Measurements from ENCODE around the gene CYP2B6.
"Not testable (repeated sequence)": the region's sequence is repeated elsewhere in the genome, so short reads cannot be mapped to it uniquely, and the experiment has no call there.

Gene CYP2B6

GRCh38 chr19:40976134-40976533 lies 14.9 kb upstream of the CYP2B6 start:
- no peaks in the 10 kb centered on the region for H3K4me1 ChIP-seq (ENCODE audit: control insufficient read depth in 1 of 2, insufficient read depth in 1 of 2, low read depth in 1 of 2, low read length in 1 of 2)
- TF ChIP-seq, protein P1, sequence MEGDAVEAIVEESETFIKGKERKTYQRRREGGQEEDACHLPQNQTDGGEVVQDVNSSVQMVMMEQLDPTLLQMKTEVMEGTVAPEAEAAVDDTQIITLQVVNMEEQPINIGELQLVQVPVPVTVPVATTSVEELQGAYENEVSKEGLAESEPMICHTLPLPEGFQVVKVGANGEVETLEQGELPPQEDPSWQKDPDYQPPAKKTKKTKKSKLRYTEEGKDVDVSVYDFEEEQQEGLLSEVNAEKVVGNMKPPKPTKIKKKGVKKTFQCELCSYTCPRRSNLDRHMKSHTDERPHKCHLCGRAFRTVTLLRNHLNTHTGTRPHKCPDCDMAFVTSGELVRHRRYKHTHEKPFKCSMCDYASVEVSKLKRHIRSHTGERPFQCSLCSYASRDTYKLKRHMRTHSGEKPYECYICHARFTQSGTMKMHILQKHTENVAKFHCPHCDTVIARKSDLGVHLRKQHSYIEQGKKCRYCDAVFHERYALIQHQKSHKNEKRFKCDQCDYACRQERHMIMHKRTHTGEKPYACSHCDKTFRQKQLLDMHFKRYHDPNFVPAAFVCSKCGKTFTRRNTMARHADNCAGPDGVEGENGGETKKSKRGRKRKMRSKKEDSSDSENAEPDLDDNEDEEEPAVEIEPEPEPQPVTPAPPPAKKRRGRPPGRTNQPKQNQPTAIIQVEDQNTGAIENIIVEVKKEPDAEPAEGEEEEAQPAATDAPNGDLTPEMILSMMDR (IDR thresholded peaks at IDR 0.05): no peak
- no peak overlapping the region for H3K27ac ChIP-seq
- peaks cover 34% of the 10 kb centered on the region for H3K27me3 ChIP-seq
- H3K36me3 ChIP-seq: no peaks in the 10 kb centered on the region
- H3K4me3 ChIP-seq (ENCODE audit: low read depth in 1 of 2, low read length in 1 of 2): no peak overlapping the region
- no peaks in the 10 kb centered on the region for H3K9me3 ChIP-seq

DNA sequence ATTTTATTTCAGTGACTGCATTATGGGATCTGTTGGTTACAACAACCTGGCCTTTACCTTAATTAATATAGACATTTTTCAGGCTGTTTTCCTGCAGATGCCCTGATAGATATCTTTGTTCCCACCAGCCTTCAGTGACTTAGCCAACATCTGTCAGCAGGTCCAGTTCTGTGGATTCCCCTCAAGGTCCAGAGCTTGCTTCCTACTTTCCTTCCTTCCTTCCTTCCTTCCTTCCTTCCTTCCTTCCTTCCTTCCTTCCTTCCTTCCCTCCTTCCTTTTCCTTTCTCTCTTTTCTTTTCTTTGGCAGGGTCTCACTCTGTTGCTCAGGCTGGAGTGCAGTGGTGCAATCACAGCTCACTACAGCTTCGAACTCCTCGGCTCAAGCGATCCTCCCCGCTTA lies 14.4 kb upstream of the CYP2B6 start:
- peaks cover 32% of the 10 kb centered on the region for H3K27me3 ChIP-seq
- H3K36me3 ChIP-seq: no peaks in the 10 kb centered on the region
- no peak overlapping the region for H3K4me3 ChIP-seq (ENCODE audit: low read depth in 1 of 2, low read length in 1 of 2)
- H3K4me1 ChIP-seq (ENCODE audit: control insufficient read depth in 1 of 2, insufficient read depth in 1 of 2, low read depth in 1 of 2, low read length in 1 of 2): no peaks in the 10 kb centered on the region
- TF ChIP-seq, protein P1 (IDR thresholded peaks at IDR 0.05): no peak
- H3K27ac ChIP-seq: no peak overlapping the region
- H3K9me3 ChIP-seq: no peaks in the 10 kb centered on the region

GRCh38 chr19:40979759-40980158 lies 11.3 kb upstream of the CYP2B6 start:
- peaks cover 43% of the 10 kb centered on the region for H3K27me3 ChIP-seq
- not testable (repeated sequence) for H3K36me3 ChIP-seq; H3K27ac ChIP-seq; H3K4me1 ChIP-seq (ENCODE audit: control insufficient read depth in 1 of 2, insufficient read depth in 1 of 2, low read depth in 1 of 2, low read length in 1 of 2); H3K4me3 ChIP-seq (ENCODE audit: low read depth in 1 of 2, low read length in 1 of 2); H3K9me3 ChIP-seq

DNA sequence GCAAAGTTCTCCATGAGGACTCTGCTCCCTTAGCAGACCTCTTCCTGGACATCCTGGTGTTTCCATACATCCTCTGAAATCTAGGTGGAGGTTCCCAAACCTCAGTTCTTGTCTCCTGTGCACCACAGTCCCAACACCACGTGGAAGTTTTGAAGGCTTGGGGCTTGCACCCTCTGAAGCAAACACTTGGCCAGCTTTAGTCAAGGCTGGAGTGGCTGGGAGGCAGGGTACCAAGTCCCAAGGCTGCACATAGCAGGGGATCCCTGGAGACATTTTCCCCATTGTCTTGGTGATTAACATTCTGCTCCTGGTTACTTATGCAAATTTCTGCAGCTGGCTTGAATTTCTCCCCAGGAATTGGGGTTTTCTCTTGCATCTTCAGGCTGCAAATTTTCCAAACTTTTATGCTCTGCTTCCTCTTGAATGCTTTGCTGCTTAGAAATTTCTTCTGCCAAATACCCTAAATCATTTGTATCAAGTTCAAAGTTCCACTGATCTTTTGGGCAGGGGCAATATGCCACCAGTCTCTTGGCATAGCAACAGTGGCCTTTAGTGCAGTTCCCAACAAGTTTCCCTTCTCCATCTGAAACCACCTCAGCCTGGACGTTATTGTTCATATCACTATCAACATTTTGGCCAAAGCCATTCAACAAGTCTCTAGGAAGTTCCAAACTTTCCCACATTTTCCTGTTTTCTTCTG lies 10.2 kb upstream of the CYP2B6 start:
- not testable (repeated sequence) for H3K27ac ChIP-seq; H3K4me3 ChIP-seq (ENCODE audit: low read depth in 1 of 2, low read length in 1 of 2); H3K9me3 ChIP-seq; H3K4me1 ChIP-seq (ENCODE audit: control insufficient read depth in 1 of 2, insufficient read depth in 1 of 2, low read depth in 1 of 2, low read length in 1 of 2); H3K36me3 ChIP-seq
- peaks cover 43% of the 10 kb centered on the region for H3K27me3 ChIP-seq

- H3K4me3 ChIP-seq (ENCODE audit: low read depth in 1 of 2, low read length in 1 of 2): no peak overlapping the region
- TF ChIP-seq, protein P1 (IDR thresholded peaks at IDR 0.05): no peak
- H3K4me1 ChIP-seq (ENCODE audit: control insufficient read depth in 1 of 2, insufficient read depth in 1 of 2, low read depth in 1 of 2, low read length in 1 of 2): no peaks in the 10 kb centered on the region
Measured at GRCh38 chr19:40981591-40981990, 9.5 kb upstream of the CYP2B6 start.

DNA sequence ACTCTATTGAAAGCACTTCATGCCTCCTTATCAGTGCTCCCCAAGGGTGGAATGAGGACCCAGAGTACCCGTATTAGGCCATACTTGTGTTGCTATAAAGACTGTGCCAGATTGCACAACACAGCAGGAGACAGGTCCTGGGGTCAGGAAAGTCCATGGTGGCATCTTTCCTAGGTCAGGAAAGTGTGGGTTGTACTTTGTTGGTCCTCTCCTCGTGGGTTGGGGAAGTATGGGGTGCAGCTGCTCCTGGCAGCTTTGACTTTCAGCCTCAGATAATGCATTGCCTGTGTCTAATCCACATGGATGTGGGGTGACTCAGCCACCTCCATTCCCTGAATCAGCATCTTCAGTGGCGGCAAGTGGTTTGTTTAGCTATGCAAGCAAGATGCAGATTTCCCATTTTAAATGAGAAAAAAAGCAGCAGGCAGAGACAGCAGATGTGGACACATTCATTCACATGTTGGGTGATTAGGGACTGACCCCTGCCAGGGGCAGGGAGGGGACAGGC lies 8.4 kb upstream of the CYP2B6 start:
- peaks cover 45% of the 10 kb centered on the region for H3K27me3 ChIP-seq
- H3K4me1 ChIP-seq (ENCODE audit: control insufficient read depth in 1 of 2, insufficient read depth in 1 of 2, low read depth in 1 of 2, low read length in 1 of 2): no peaks in the 10 kb centered on the region
- TF ChIP-seq, protein P1 (IDR thresholded peaks at IDR 0.05): no peak
- no peak overlapping the region for H3K27ac ChIP-seq
- H3K4me3 ChIP-seq (ENCODE audit: low read depth in 1 of 2, low read length in 1 of 2): no peak overlapping the region
- H3K36me3 ChIP-seq: no peaks in the 10 kb centered on the region
- no peaks in the 10 kb centered on the region for H3K9me3 ChIP-seq

More at GRCh38 chr19:40981591-40981990, 9.5 kb upstream of the CYP2B6 start:
- no peak overlapping the region for H3K27ac ChIP-seq
- H3K36me3 ChIP-seq: no peaks in the 10 kb centered on the region
- H3K27me3 ChIP-seq: peaks cover 43% of the 10 kb centered on the region
- no peaks in the 10 kb centered on the region for H3K9me3 ChIP-seq
